C4-2B (cell line): ENCODE data around the gene METTL14.

Experiments used
- H3K27ac ChIP-seq: fragments of 450-650 bp; 2 replicates; pipeline ENCODE4 v1.5.1; 2017
- ZFX ChIP-seq: fragments of 450-650 bp; IDR thresholded peaks from 2 replicates; pipeline ENCODE4 v1.6.1; 2017
- TF ChIP-seq, protein P1 (sequence below): fragments of 450-650 bp; conservative IDR thresholded peaks from 2 replicates; pipeline ENCODE4 v1.5.1; 2017; ENCODE audit warnings: mild to moderate bottlenecking

Gene METTL14

DNA sequence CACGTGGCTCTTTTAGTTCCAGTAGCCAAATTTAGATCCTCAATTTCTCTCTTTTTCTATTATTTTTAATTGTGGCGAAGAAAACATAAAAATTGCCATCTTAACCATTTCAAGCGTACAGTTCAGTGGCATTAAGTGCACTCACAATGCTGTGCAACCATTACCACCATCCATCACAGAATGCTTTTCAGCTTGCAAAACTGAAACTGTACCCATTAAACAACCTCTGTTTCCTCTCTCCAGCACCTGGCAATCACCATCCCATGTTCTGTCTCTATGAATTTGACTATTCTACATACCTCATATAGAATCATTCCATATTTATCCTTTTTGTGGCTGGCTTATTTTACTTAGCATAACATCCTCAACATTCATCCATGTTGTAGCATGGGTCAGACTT, 74.9 kb downstream of the METTL14 start:
- H3K27ac ChIP-seq, result no peak overlapping the region
- no peak for TF ChIP-seq ZFX
- TF ChIP-seq, protein P1, sequence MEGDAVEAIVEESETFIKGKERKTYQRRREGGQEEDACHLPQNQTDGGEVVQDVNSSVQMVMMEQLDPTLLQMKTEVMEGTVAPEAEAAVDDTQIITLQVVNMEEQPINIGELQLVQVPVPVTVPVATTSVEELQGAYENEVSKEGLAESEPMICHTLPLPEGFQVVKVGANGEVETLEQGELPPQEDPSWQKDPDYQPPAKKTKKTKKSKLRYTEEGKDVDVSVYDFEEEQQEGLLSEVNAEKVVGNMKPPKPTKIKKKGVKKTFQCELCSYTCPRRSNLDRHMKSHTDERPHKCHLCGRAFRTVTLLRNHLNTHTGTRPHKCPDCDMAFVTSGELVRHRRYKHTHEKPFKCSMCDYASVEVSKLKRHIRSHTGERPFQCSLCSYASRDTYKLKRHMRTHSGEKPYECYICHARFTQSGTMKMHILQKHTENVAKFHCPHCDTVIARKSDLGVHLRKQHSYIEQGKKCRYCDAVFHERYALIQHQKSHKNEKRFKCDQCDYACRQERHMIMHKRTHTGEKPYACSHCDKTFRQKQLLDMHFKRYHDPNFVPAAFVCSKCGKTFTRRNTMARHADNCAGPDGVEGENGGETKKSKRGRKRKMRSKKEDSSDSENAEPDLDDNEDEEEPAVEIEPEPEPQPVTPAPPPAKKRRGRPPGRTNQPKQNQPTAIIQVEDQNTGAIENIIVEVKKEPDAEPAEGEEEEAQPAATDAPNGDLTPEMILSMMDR, result no peak

DNA sequence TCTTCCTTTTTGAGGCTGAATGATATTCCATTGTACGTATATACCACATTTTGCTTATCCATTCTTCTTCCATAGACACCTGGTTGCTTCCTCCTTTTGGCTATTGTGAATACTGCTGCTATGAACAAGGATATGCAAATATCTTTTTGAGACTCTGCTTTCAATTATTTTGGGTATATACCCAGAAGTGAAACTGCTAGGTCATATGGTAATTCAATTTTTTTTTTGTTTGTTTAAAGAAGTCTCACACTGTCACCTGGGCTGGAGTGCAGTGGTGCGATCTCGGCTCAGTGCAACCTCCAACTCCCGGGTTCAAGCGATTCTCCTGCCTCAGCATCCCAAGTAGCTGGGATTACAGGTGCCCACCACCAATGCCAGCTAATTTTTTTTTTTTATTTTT, 75.3 kb downstream of the METTL14 start:
- no peak overlapping the region for H3K27ac ChIP-seq
- TF ChIP-seq, protein P1, result no peak
- no peak for TF ChIP-seq ZFX

DNA sequence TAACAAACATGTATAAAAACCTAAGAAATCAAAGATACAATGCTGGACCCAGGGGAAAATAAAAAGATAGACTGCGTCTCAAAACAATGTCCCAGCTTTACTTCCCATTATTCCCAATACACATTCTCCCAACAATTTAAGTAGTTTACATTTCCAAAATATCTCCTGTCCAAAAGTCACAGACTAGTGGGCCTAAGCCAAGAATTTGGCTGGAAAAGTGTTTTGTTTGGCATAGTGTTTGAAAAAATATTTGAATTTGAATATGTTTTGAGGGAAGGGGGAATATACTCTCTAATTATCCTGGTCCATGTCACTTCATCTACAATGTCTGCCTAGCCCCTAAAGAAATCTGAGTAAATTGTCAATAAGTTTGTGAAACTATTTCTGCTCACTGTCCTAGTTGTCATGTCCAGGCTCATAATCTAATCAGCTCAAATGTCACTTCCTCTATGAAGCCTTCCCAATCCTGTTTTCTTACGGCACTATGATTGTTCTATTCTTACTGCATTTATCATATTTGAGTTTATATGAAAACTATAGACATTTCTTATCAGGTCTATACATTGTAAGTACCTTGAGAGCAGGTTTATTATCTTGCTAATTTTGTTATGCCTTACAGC, 76.3 kb downstream of the METTL14 start:
- TF ChIP-seq, protein P1, result no peak
- no peak for TF ChIP-seq ZFX
- H3K27ac ChIP-seq, result no peak overlapping the region

DNA sequence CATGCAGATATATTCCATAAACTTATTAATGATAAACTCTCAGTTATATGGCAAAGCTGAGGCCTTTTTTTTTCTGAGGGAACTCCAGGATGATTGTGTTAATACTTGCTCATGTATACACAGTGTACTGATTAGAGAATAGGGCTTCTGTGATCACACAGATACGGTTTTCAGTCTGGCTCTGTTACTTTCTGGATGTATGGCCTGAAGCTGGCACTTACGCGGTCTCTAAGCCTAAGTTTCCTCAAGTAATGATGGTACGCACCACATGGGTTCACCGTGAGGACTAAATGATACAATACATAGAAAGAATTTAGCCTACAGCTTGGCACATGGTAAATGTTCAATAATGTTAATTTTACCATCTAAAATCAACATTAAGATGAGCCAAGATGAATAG, 77.0 kb downstream of the METTL14 start:
- H3K27ac ChIP-seq, result no peak overlapping the region
- TF ChIP-seq ZFX, result no peak
- TF ChIP-seq, protein P1, result no peak

DNA sequence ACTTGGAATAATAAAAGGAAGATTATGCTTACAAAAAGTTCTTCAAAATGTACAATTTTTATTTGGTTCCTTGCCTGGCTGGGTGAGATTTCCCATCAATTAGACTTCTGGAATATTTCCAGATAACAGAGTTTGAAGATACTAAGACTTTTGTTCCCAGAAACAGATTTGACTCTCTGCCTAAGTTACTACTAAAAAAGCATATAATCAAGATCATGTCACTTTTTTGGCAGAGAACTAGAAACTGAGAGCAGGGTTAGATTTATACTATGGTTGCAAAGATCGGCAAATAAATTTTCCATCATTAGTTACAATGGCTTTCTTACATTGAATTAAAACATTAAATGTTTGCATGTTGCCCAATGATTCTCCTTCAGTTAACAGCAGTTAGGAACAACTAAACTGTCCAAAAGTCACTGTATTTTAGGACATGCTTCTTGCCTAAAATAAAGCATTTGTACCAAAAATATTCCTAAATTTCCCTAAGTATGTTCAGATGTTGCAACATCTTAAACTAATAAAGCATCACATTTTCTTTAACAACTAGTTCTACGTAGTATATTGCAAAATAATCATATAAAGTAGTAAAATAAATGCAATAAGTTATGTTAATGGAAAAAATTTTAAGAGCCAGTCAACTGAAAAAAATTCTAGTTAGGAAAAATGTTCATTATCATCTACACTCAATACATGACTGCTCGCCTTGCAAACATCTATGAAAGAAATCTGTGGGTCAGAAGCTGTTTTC, 77.7 kb downstream of the METTL14 start:
- no peak for TF ChIP-seq ZFX
- TF ChIP-seq, protein P1, result no peak

More for the DNA sequence above, 77.7 kb downstream of the METTL14 start:
- no peak overlapping the region for H3K27ac ChIP-seq
